ENCODE data around the gene HSD17B7. TPM values are rescaled to one million over a fixed set of nuclear protein-coding genes. Genes with fewer than 3 reads are reported as not detected.
A peak's percentile ranks its signal among the peaks of the same experiment; 100 is the strongest.
"Not testable (repeated sequence)": the region's sequence is repeated elsewhere in the genome, so short reads cannot be mapped to it uniquely, and the experiment has no call there.

HSD17B7 gene
- total RNA-seq (10 to 100 TPM; 22.0 to 29.6 (median 26.8) TPM), total RNA-seq (5.1 to 30.7 (median 15.2) reads per million in 29 experiments)
- total RNA-seq (2013) = 31.9 TPM

GRCh38 chr1:162790303-162790984 lies at the start of gene HSD17B7:
Gene HSD17B7, plus strand, starts transcription at chr1:162790702. Its CDS starts 99 bp downstream, at chr1:162790801.
- H3K27me3 Mint-ChIP-seq; POLR2A ChIA-PET; H3K36me3 Mint-ChIP-seq; H3K27me3 ChIP-seq (replicated peaks in 1 of 2; ENCODE audit: control insufficient read depth in 2 of 2, extremely low read depth in 1 of 2, insufficient read depth in 2 of 2, low read length in 1 of 2); H3K9me3 Mint-ChIP-seq; H3K9me3 ChIP-seq; H3K36me3 ChIP-seq (ENCODE audit: control insufficient read depth in 2 of 2, extremely low read depth in 1 of 2, insufficient read depth in 1 of 2, low read length in 1 of 2); H3K4me1 ChIP-seq (ENCODE audit: control insufficient read depth in 1 of 2, extremely low read depth in 1 of 2, insufficient read depth in 2 of 2, low read length in 2 of 2); CTCF ChIA-PET: not testable (repeated sequence)
- 2% methylated on average over 6 of the region's 49 CpGs for WGBS (ENCODE audit: insufficient coverage)
- ATAC-seq (replicated peaks in 1 of 4) (peak; percentile 97 to 99 (median 99)), DNase-seq (peak; percentile 52 to 82 (median 70))
- H3K4me3 ChIP-seq (ENCODE audit: control insufficient read depth in 1 of 2, extremely low read depth in 1 of 2, low read length in 1 of 2) = peak within 1 kb of the TSS; percentile 23 to 51
- H3K27ac ChIP-seq (ENCODE audit: low read length) = peak within 1 kb of the TSS; percentile 83
- Mint-ChIP-seq H3K4me3 (peak within 1 kb of the TSS; percentile 84 to 93 (median 90)), H3K4me1 (peaks cover 0 to 16% (median 10%) of the 10 kb centered on the region in 3 donors), H3K27ac (peak within 1 kb of the TSS; percentile 90 to 94)

GRCh38 chr1:162740755-162741154 lies 49.7 kb upstream of the HSD17B7 start:
- no peaks in the 10 kb centered on the region for H3K36me3 Mint-ChIP-seq
- no peak for ATAC-seq (replicated peaks in 1 of 4)

GRCh38 chr1:162741574-162741973 lies 48.9 kb upstream of the HSD17B7 start:
- no peak for DNase-seq
- ChIA-PET CTCF (no interaction called here), POLR2A (no interaction called here)
- Histone ChIP-seq H3K4me1 (ENCODE audit: control insufficient read depth in 1 of 2, extremely low read depth in 1 of 2, insufficient read depth in 2 of 2, low read length in 2 of 2) (no peaks in the 10 kb centered on the region), H3K27me3 (replicated peaks in 1 of 2; ENCODE audit: control insufficient read depth in 2 of 2, extremely low read depth in 1 of 2, insufficient read depth in 2 of 2, low read length in 1 of 2) (peaks cover 0 to 4% of the 10 kb centered on the region in 2 experiments), H3K9me3 (no peaks in the 10 kb centered on the region), H3K36me3 (ENCODE audit: control insufficient read depth in 2 of 2, extremely low read depth in 1 of 2, insufficient read depth in 1 of 2, low read length in 1 of 2) (no peaks in the 10 kb centered on the region), H3K27ac (ENCODE audit: low read length) (no peak overlapping the region), H3K4me3 (ENCODE audit: control insufficient read depth in 1 of 2, extremely low read depth in 1 of 2, low read length in 1 of 2) (no peak overlapping the region)
- 100% methylated on average over 1 of the region's 2 CpGs for WGBS (ENCODE audit: insufficient coverage)
- no peak overlapping the region for H3K4me3 Mint-ChIP-seq
- H3K27ac Mint-ChIP-seq = no peak overlapping the region
- no peaks in the 10 kb centered on the region for H3K4me1 Mint-ChIP-seq
- no peaks in the 10 kb centered on the region for H3K36me3 Mint-ChIP-seq
- H3K9me3 Mint-ChIP-seq = no peaks in the 10 kb centered on the region
- H3K27me3 Mint-ChIP-seq = peaks cover 4% of the 10 kb centered on the region in 2 donors
- ATAC-seq (replicated peaks in 1 of 4) = no peak

More at GRCh38 chr1:162740755-162741154, 49.7 kb upstream of the HSD17B7 start:
- DNase-seq = no peak
- Histone ChIP-seq H3K4me1 (ENCODE audit: control insufficient read depth in 1 of 2, extremely low read depth in 1 of 2, insufficient read depth in 2 of 2, low read length in 2 of 2) (no peaks in the 10 kb centered on the region), H3K4me3 (ENCODE audit: control insufficient read depth in 1 of 2, extremely low read depth in 1 of 2, low read length in 1 of 2) (no peak overlapping the region), H3K27ac (ENCODE audit: low read length) (no peak overlapping the region), H3K9me3 (no peaks in the 10 kb centered on the region), H3K27me3 (replicated peaks in 1 of 2; ENCODE audit: control insufficient read depth in 2 of 2, extremely low read depth in 1 of 2, insufficient read depth in 2 of 2, low read length in 1 of 2) (no peaks in the 10 kb centered on the region), H3K36me3 (ENCODE audit: control insufficient read depth in 2 of 2, extremely low read depth in 1 of 2, insufficient read depth in 1 of 2, low read length in 1 of 2) (no peaks in the 10 kb centered on the region)
- H3K4me3 Mint-ChIP-seq = no peak overlapping the region
- H3K27ac Mint-ChIP-seq = no peak overlapping the region
- ChIA-PET CTCF (no interaction called here), POLR2A (no interaction called here)
- H3K27me3 Mint-ChIP-seq = peaks cover 2 to 9% of the 10 kb centered on the region in 2 donors
- no peaks in the 10 kb centered on the region for H3K4me1 Mint-ChIP-seq
- 83% methylated on average over 1 of the region's 4 CpGs for WGBS (ENCODE audit: insufficient coverage)
- H3K9me3 Mint-ChIP-seq = no peaks in the 10 kb centered on the region

GRCh38 chr1:162746264-162746942 lies 44.1 kb upstream of the HSD17B7 start:
- POLR2A ChIA-PET; H3K4me3 ChIP-seq (ENCODE audit: control insufficient read depth in 1 of 2, extremely low read depth in 1 of 2, low read length in 1 of 2); DNase-seq; H3K36me3 ChIP-seq (ENCODE audit: control insufficient read depth in 2 of 2, extremely low read depth in 1 of 2, insufficient read depth in 1 of 2, low read length in 1 of 2); H3K27me3 Mint-ChIP-seq; H3K4me1 ChIP-seq (ENCODE audit: control insufficient read depth in 1 of 2, extremely low read depth in 1 of 2, insufficient read depth in 2 of 2, low read length in 2 of 2); H3K4me1 Mint-ChIP-seq; H3K4me3 Mint-ChIP-seq; ATAC-seq (replicated peaks in 1 of 4); H3K27ac ChIP-seq (ENCODE audit: low read length); H3K36me3 Mint-ChIP-seq; CTCF ChIA-PET; H3K9me3 ChIP-seq; H3K9me3 Mint-ChIP-seq; H3K27me3 ChIP-seq (replicated peaks in 1 of 2; ENCODE audit: control insufficient read depth in 2 of 2, extremely low read depth in 1 of 2, insufficient read depth in 2 of 2, low read length in 1 of 2); H3K27ac Mint-ChIP-seq: not testable (repeated sequence)
- 89% methylated on average over 10 of the region's 14 CpGs for WGBS (ENCODE audit: insufficient coverage)

- DNase-seq (no peak), ATAC-seq (replicated peaks in 1 of 4) (no peak)
- H3K27ac Mint-ChIP-seq = no peak overlapping the region
- H3K27me3 ChIP-seq (replicated peaks in 1 of 2; ENCODE audit: control insufficient read depth in 2 of 2, extremely low read depth in 1 of 2, insufficient read depth in 2 of 2, low read length in 1 of 2) = no peaks in the 10 kb centered on the region
- H3K4me1 ChIP-seq (ENCODE audit: control insufficient read depth in 1 of 2, extremely low read depth in 1 of 2, insufficient read depth in 2 of 2, low read length in 2 of 2) = no peaks in the 10 kb centered on the region
- H3K4me3 ChIP-seq (ENCODE audit: control insufficient read depth in 1 of 2, extremely low read depth in 1 of 2, low read length in 1 of 2) = no peak overlapping the region
- H3K9me3 Mint-ChIP-seq = no peaks in the 10 kb centered on the region
- H3K27me3 Mint-ChIP-seq = peaks cover 0 to 2% of the 10 kb centered on the region in 2 donors
- POLR2A ChIA-PET = no interaction called here
- no peak overlapping the region for H3K4me3 Mint-ChIP-seq
- H3K36me3 ChIP-seq (ENCODE audit: control insufficient read depth in 2 of 2, extremely low read depth in 1 of 2, insufficient read depth in 1 of 2, low read length in 1 of 2) = no peaks in the 10 kb centered on the region
- no peak overlapping the region for H3K27ac ChIP-seq (ENCODE audit: low read length)
- no peaks in the 10 kb centered on the region for H3K9me3 ChIP-seq
- WGBS (ENCODE audit: insufficient coverage) = 100% methylated on average over 1 of the region's 1 CpG
- CTCF ChIA-PET = no interaction called here
- H3K4me1 Mint-ChIP-seq = no peaks in the 10 kb centered on the region
- H3K36me3 Mint-ChIP-seq = peaks cover 4% of the 10 kb centered on the region
Observed at GRCh38 chr1:162753001-162753658, 37.4 kb upstream of the HSD17B7 start.

- Histone ChIP-seq H3K9me3 (no peaks in the 10 kb centered on the region), H3K27me3 (replicated peaks in 1 of 2; ENCODE audit: control insufficient read depth in 2 of 2, extremely low read depth in 1 of 2, insufficient read depth in 2 of 2, low read length in 1 of 2) (no peaks in the 10 kb centered on the region), H3K4me1 (ENCODE audit: control insufficient read depth in 1 of 2, extremely low read depth in 1 of 2, insufficient read depth in 2 of 2, low read length in 2 of 2) (no peaks in the 10 kb centered on the region), H3K4me3 (ENCODE audit: control insufficient read depth in 1 of 2, extremely low read depth in 1 of 2, low read length in 1 of 2) (no peak overlapping the region), H3K36me3 (ENCODE audit: control insufficient read depth in 2 of 2, extremely low read depth in 1 of 2, insufficient read depth in 1 of 2, low read length in 1 of 2) (no peaks in the 10 kb centered on the region), H3K27ac (ENCODE audit: low read length) (no peak overlapping the region)
- 83% methylated on average over 1 of the region's 1 CpG for WGBS (ENCODE audit: insufficient coverage)
- DNase-seq = no peak
- POLR2A ChIA-PET = no interaction called here
- H3K27ac Mint-ChIP-seq = no peak overlapping the region
- CTCF ChIA-PET = no interaction called here
- H3K27me3 Mint-ChIP-seq = no peaks in the 10 kb centered on the region
- no peaks in the 10 kb centered on the region for H3K9me3 Mint-ChIP-seq
- no peak overlapping the region for H3K4me3 Mint-ChIP-seq
- H3K36me3 Mint-ChIP-seq = peaks cover 4% of the 10 kb centered on the region
- ATAC-seq (replicated peaks in 1 of 4) = no peak
- no peaks in the 10 kb centered on the region for H3K4me1 Mint-ChIP-seq
Observed at GRCh38 chr1:162753998-162754585, 36.4 kb upstream of the HSD17B7 start.
